NB4 (cell line): ENCODE data around the gene FOXJ3.

Experiments used
- CTCF ChIP-seq: IDR thresholded peaks from one replicate; pipeline ENCODE4 v1.5.1; 2012; ENCODE audit warnings: low read depth, low read length
- POLR2A ChIP-seq: IDR thresholded peaks from 2 replicates; pipeline ENCODE4 v1.6.1; 2011; ENCODE audit warnings: mild to moderate bottlenecking; ENCODE audit not compliant: insufficient read length; ENCODE audit errors: extremely low read depth
- TF ChIP-seq, protein P1 (sequence below): IDR thresholded peaks from 2 replicates; pipeline ENCODE4 v1.6.1; 2011; ENCODE audit warnings: low read depth, low read length

GRCh38 chr1:42290130-42290529 lies 44.9 kb downstream of the FOXJ3 start:
- TF ChIP-seq CTCF (no peak), POLR2A (no peak)
- TF ChIP-seq, protein P1, sequence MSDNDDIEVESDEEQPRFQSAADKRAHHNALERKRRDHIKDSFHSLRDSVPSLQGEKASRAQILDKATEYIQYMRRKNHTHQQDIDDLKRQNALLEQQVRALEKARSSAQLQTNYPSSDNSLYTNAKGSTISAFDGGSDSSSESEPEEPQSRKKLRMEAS: no peak
